Caco-2 (cell line): ENCODE measurements around the gene RIC8A. TPM values are rescaled to one million over a fixed set of nuclear protein-coding genes. Genes with fewer than 3 reads are reported as not detected.

ENCODE experiments used
- BruUV-seq: library from RNA; stranded (reverse); fragments of 400-500 nt; replicated peaks from 2 replicates; lab custom pipeline; 2021; lab: Mats Ljungman, UMichigan
- CTCF ChIA-PET: fragments of 300-600 bp; sonication (Branson Sonifier 250); formaldehyde crosslinking; loops from one replicate; lab custom pipeline; 2022; ENCODE audit warnings: antibody characterized with exemption; lab: Charles Lee
- POLR2A ChIA-PET: fragments of 300-600 bp; sonication (Branson Sonifier 250); formaldehyde crosslinking; loops from one replicate; lab custom pipeline; 2022; ENCODE audit warnings: antibody characterized with exemption; lab: Charles Lee
- DNase-seq, 2 experiments: peaks; one replicate each; pipeline versions ENCODE4 v3.0.0 to v3.0.0-alpha.2; 2020 to 2022
- H3K27me3 ChIP-seq: replicated peaks from 2 replicates; pipeline ENCODE4 v1.6.0; 2011; ENCODE audit warnings: low read length; ENCODE audit not compliant: control insufficient read depth, insufficient read depth
- H3K36me3 ChIP-seq: 2 replicates; pipeline ENCODE4 v1.5.1; 2011; ENCODE audit warnings: low read length; ENCODE audit not compliant: control insufficient read depth, insufficient read depth
- H3K4me1 ChIP-seq: fragments of 250-450 bp; sonication (Bioruptor Pico); 2 replicates; pipeline ENCODE4 v1.5.1; 2020; ENCODE audit warnings: mild to moderate bottlenecking
- H3K4me3 ChIP-seq: 2 replicates; pipeline ENCODE4 v1.5.1; 2011; ENCODE audit warnings: low read depth, mild to moderate bottlenecking, control low read depth, low read length
- H3K9me3 ChIP-seq: fragments of 250-450 bp; sonication (Bioruptor Pico); 2 replicates; pipeline ENCODE4 v1.5.1; 2020; ENCODE audit warnings: mild to moderate bottlenecking, moderate library complexity
- H3K27ac Mint-ChIP-seq: one replicate; pipeline ENCODE4 v1.8.0; 2022; ENCODE audit warnings: mixed read lengths; ENCODE audit not compliant: unreplicated experiment
- H3K27me3 Mint-ChIP-seq: one replicate; pipeline ENCODE4 v1.8.0; 2022; ENCODE audit warnings: mixed read lengths; ENCODE audit not compliant: insufficient read depth, unreplicated experiment
- H3K36me3 Mint-ChIP-seq: one replicate; pipeline ENCODE4 v1.8.0; 2022; ENCODE audit warnings: mild to moderate bottlenecking, mixed read lengths; ENCODE audit not compliant: insufficient read depth, unreplicated experiment
- H3K4me1 Mint-ChIP-seq: one replicate; pipeline ENCODE4 v1.8.0; 2022; ENCODE audit warnings: low read depth, mixed read lengths; ENCODE audit not compliant: unreplicated experiment
- H3K4me3 Mint-ChIP-seq: one replicate; pipeline ENCODE4 v1.8.0; 2022; ENCODE audit warnings: mild to moderate bottlenecking, moderate library complexity, mixed read lengths; ENCODE audit not compliant: unreplicated experiment
- H3K9me3 Mint-ChIP-seq: one replicate; pipeline ENCODE4 v1.8.0; 2022; ENCODE audit warnings: mixed read lengths; ENCODE audit not compliant: unreplicated experiment
- intact Hi-C: fragments of 100-400 bp; cut with micrococcal nuclease; formaldehyde crosslinking; loops from one replicate; pipeline ENCODE4 v1.10.0; 2022; ENCODE audit not compliant: unreplicated experiment
- total RNA-seq: library from RNA; stranded (reverse); gene quantifications from 2 replicates; pipeline ENCODE4 v1.2.3, GENCODE V29; 2022
- TF ChIP-seq, protein P1 (sequence below), 2 experiments: fragments of 200-600 bp in 1 of 2; IDR thresholded peaks; 1 replicate in 1 of 2; 2 replicates in 1 of 2; pipeline versions ENCODE4 v1.5.1 to v1.8.0; 2011 to 2022; ENCODE audit warnings: antibody characterized with exemption in 1 of 2, control low read depth in 1 of 2, inconsistent platforms in 1 of 2, low read depth in 1 of 2, low read length in 1 of 2, mild to moderate bottlenecking in 1 of 2, moderate library complexity in 1 of 2; ENCODE audit not compliant: insufficient read depth in 1 of 2, severe bottlenecking in 1 of 2, unreplicated experiment in 1 of 2

The RIC8A gene
- total RNA-seq, 1 experiment from 2014 or later, result 97.1 TPM

DNA sequence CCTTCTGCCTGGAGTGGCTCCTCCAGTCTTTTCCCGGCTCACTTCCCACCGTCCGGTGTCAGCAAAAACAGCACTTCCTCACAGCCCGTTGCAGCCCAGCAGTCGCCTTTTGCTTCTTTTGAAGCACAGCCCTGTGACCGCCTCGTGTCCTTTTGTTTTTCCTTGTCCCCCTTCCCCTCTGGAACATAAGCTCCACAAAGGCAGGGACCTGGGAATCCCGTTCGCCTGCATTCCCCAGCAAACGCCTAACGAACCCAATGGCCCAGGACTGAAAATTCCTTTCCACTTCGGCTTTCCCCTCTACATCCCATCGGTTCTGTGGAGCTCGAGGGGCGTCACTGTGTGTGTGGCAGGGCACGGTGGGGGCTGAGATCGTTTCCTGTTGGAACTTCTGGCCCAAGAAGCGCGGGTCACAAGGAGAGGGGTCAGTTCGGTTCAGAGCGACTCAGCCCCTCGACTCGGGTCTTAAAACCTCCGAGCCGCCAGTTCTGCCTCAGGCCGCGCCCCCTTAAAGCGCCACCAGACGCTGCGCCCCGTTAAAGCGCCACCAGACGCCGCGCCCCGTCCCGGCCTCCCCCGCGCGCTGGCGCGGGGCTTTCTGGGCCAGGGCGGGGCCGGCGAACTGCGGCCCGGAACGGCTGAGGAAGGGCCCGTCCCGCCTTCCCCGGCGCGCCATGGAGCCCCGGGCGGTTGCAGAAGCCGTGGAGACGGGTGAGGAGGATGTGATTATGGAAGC is 841 bp downstream of the RIC8A start:
- Mint-ChIP-seq H3K27ac (peak overlapping the region; percentile 99), H3K36me3 (peaks cover 67% of the 10 kb centered on the region)

DNA sequence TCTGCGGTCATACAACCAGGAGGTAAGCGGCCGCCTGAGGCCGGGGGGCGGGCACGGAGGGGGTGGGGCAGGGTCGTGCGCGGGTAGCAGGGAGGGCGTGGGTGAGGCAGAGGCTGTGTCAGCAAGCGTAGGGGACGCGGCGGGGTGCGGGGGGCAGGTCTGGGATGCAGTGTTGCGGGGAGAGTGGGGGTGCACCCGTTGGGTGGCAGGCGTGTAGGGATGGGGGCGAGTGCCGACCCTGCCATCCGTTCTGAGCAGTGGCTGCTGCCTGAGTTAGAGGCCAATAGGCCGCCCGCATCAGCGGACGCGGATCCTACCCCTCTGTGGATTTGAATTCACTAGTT is 1.4 kb downstream of the RIC8A start:
- no TSS peak for BruUV-seq
- Histone ChIP-seq H3K4me3 (peak overlapping the region; percentile 73), H3K9me3 (no peaks in the 10 kb centered on the region), H3K36me3 (peaks cover 9% of the 10 kb centered on the region), H3K27me3 (no peaks in the 10 kb centered on the region), H3K4me1 (peaks cover 20% of the 10 kb centered on the region)
- DNase-seq, result no peak
- Mint-ChIP-seq H3K9me3 (no peaks in the 10 kb centered on the region), H3K4me1 (peaks cover 13% of the 10 kb centered on the region), H3K27ac (peak overlapping the region; percentile 99), H3K36me3 (peaks cover 67% of the 10 kb centered on the region), H3K4me3 (peak overlapping the region; percentile 92), H3K27me3 (no peaks in the 10 kb centered on the region)
- ChIA-PET CTCF (interaction anchor here (0.8 kb wide), 1 partner anchor 137 kb away, joined by 3 read pairs; no protein-coding TSS in a partner anchor), POLR2A (no interaction called here)
- TF ChIP-seq, protein P1, sequence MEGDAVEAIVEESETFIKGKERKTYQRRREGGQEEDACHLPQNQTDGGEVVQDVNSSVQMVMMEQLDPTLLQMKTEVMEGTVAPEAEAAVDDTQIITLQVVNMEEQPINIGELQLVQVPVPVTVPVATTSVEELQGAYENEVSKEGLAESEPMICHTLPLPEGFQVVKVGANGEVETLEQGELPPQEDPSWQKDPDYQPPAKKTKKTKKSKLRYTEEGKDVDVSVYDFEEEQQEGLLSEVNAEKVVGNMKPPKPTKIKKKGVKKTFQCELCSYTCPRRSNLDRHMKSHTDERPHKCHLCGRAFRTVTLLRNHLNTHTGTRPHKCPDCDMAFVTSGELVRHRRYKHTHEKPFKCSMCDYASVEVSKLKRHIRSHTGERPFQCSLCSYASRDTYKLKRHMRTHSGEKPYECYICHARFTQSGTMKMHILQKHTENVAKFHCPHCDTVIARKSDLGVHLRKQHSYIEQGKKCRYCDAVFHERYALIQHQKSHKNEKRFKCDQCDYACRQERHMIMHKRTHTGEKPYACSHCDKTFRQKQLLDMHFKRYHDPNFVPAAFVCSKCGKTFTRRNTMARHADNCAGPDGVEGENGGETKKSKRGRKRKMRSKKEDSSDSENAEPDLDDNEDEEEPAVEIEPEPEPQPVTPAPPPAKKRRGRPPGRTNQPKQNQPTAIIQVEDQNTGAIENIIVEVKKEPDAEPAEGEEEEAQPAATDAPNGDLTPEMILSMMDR (IDR thresholded peaks at IDR 0.05; ENCODE audit: insufficient read depth in 1 of 2, low read depth in 1 of 2, low read length in 1 of 2, severe bottlenecking in 1 of 2, unreplicated experiment in 1 of 2), result no peak
- intact Hi-C loops, result loop anchor here (2.0 to 5.0 kb wide), 2 partner anchors 28 to 238 kb away; partner anchors contain the start of genes PSMD13 and SIRT3

More for the DNA sequence above, 841 bp downstream of the RIC8A start:
- Histone ChIP-seq H3K36me3 (peaks cover 9% of the 10 kb centered on the region), H3K27me3 (no peaks in the 10 kb centered on the region), H3K4me3 (peak overlapping the region; percentile 73), H3K9me3 (no peaks in the 10 kb centered on the region), H3K4me1 (peaks cover 20% of the 10 kb centered on the region)
- ChIA-PET POLR2A (interaction anchor here (1.7 kb wide), 1 partner anchor 148 kb away, joined by 8 read pairs; no protein-coding TSS in a partner anchor), CTCF (interaction anchor here (1.2 to 1.9 kb wide), 2 partner anchors 42 to 241 kb away, joined by 6 to 20 read pairs; partner anchors contain the start of gene PTDSS2)
- peaks cover 11% of the 10 kb centered on the region for H3K4me1 Mint-ChIP-seq
- intact Hi-C loops, result loop anchor here (2.0 to 5.0 kb wide), 2 partner anchors 28 to 239 kb away; partner anchors contain the start of genes PSMD13 and SIRT3
- peak overlapping the region; percentile 92 for H3K4me3 Mint-ChIP-seq
- BruUV-seq, result TSS peak; percentile 25
- no peaks in the 10 kb centered on the region for H3K9me3 Mint-ChIP-seq
- no peaks in the 10 kb centered on the region for H3K27me3 Mint-ChIP-seq
- TF ChIP-seq, protein P1 (IDR thresholded peaks at IDR 0.05; ENCODE audit: insufficient read depth in 1 of 2, low read depth in 1 of 2, low read length in 1 of 2, severe bottlenecking in 1 of 2, unreplicated experiment in 1 of 2), result no peak
- DNase-seq, result peak; percentile 77 to 88

DNA sequence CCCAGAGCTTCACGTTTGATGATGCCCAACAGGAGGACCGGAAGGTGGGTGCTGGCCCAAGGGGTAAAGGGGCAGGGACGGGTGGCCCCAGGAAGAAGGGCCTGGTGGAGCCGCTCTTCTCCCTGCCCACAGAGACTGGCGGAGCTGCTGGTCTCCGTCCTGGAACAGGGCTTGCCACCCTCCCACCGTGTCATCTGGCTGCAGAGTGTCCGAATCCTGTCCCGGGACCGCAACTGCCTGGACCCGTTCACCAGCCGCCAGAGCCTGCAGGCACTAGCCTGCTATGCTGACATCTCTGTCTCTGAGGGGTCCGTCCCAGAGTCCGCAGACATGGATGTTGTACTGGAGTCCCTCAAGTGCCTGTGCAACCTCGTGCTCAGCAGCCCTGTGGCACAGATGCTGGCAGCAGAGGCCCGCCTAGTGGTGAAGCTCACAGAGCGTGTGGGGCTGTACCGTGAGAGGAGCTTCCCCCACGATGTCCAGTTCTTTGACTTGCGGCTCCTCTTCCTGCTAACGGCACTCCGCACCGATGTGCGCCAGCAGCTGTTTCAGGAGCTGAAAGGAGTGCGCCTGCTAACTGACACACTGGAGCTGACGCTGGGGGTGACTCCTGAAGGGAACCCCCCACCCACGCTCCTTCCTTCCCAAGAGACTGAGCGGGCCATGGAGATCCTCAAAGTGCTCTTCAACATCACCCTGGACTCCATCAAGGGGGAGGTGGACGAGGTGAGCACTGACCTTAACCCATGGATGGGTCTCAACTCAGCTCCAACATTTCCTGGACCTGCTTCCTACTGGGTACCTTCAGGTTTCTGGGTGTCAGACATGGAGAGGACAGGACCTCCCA is 2.0 kb downstream of the RIC8A start:
- Mint-ChIP-seq H3K27ac (peak overlapping the region; percentile 99), H3K36me3 (peaks cover 69% of the 10 kb centered on the region), H3K9me3 (no peaks in the 10 kb centered on the region), H3K27me3 (no peaks in the 10 kb centered on the region), H3K4me1 (peaks cover 13% of the 10 kb centered on the region), H3K4me3 (peak overlapping the region; percentile 92)
- Histone ChIP-seq H3K27me3 (no peaks in the 10 kb centered on the region), H3K4me3 (peak overlapping the region; percentile 73), H3K9me3 (no peaks in the 10 kb centered on the region), H3K36me3 (peaks cover 11% of the 10 kb centered on the region), H3K4me1 (peaks cover 22% of the 10 kb centered on the region)
- ChIA-PET POLR2A (no interaction called here), CTCF (interaction anchor here (0.8 kb wide), 1 partner anchor 136 kb away, joined by 3 read pairs; no protein-coding TSS in a partner anchor)
- intact Hi-C loops, result loop anchor here (2.0 to 5.0 kb wide), 2 partner anchors 27 to 238 kb away; partner anchors contain the start of genes PSMD13 and SIRT3
- no TSS peak for BruUV-seq
- DNase-seq, result no peak
- TF ChIP-seq, protein P1 (IDR thresholded peaks at IDR 0.05; ENCODE audit: insufficient read depth in 1 of 2, low read depth in 1 of 2, low read length in 1 of 2, severe bottlenecking in 1 of 2, unreplicated experiment in 1 of 2), result no peak
